Mesenchymal stem cell (in vitro differentiated cells and primary cell): ENCODE results near the gene CDH23.

Source experiments
- DNase-seq: peaks from one replicate; pipeline ENCODE4 v3.0.0-alpha.2; 2013
- H2AFZ ChIP-seq: one replicate; pipeline ENCODE4 v1.6.1; 2013; ENCODE audit warnings: low read depth, mild to moderate bottlenecking, control low read depth, inconsistent platforms, low read length, moderate library complexity
- H2AK5ac ChIP-seq: 2 replicates; pipeline ENCODE4 v1.6.1; 2013; ENCODE audit warnings: low read length, moderate library complexity, mild to moderate bottlenecking, inconsistent platforms; ENCODE audit not compliant: severe bottlenecking
- H2BK120ac ChIP-seq: one replicate; pipeline ENCODE4 v1.6.1; 2013; ENCODE audit warnings: low read depth, mild to moderate bottlenecking, inconsistent platforms, low read length, moderate library complexity
- H2BK12ac ChIP-seq, 2 experiments: one replicate each; pipeline ENCODE4 v1.6.1; 2013; ENCODE audit warnings: inconsistent platforms in 2 of 2, low read length in 2 of 2, mild to moderate bottlenecking in 2 of 2, moderate library complexity in 2 of 2, control low read depth in 1 of 2
- H2BK15ac ChIP-seq: one replicate; pipeline ENCODE4 v1.6.1; 2013; ENCODE audit warnings: mild to moderate bottlenecking, low read depth, inconsistent platforms; ENCODE audit not compliant: poor library complexity, severe bottlenecking
- H2BK5ac ChIP-seq: 2 replicates; pipeline ENCODE4 v1.6.1; 2013; ENCODE audit warnings: low read depth, mild to moderate bottlenecking, low read length, control low read depth, inconsistent platforms; ENCODE audit not compliant: poor library complexity, severe bottlenecking
- H3K14ac ChIP-seq, 2 experiments: one replicate each; pipeline ENCODE4 v1.6.1; 2013; ENCODE audit warnings: inconsistent platforms in 2 of 2, low read length in 2 of 2, control low read depth in 1 of 2, mild to moderate bottlenecking in 1 of 2, moderate library complexity in 1 of 2
- H3K18ac ChIP-seq, 2 experiments: one replicate each; pipeline ENCODE4 v1.6.1; 2013; ENCODE audit warnings: inconsistent platforms in 2 of 2, low read length in 2 of 2, control low read depth in 1 of 2, low read depth in 1 of 2, mild to moderate bottlenecking in 1 of 2
- H3K23ac ChIP-seq, 2 experiments: one replicate each; pipeline ENCODE4 v1.6.1; 2013; ENCODE audit warnings: inconsistent platforms in 2 of 2, low read length in 2 of 2, mild to moderate bottlenecking in 2 of 2, moderate library complexity in 2 of 2, control low read depth in 1 of 2
- H3K27ac ChIP-seq: 2 replicates; pipeline ENCODE4 v1.5.1; 2013; ENCODE audit warnings: mild to moderate bottlenecking, moderate library complexity, low read length, control low read depth, inconsistent platforms; ENCODE audit not compliant: poor library complexity, severe bottlenecking
- H3K27me3 ChIP-seq, 2 experiments: 2 replicates each; pipeline versions ENCODE4 v1.6.1 to v1.7.0; 2013; ENCODE audit warnings: low read length in 2 of 2, mild to moderate bottlenecking in 2 of 2, moderate library complexity in 2 of 2, control low read depth in 1 of 2, inconsistent platforms in 1 of 2; ENCODE audit not compliant: control insufficient read depth in 1 of 2, insufficient read depth in 1 of 2
- H3K36me3 ChIP-seq, 2 experiments: 2 replicates each; pipeline versions ENCODE4 v1.6.1 to v1.7.0; 2013; ENCODE audit warnings: low read length in 2 of 2, control low read depth in 1 of 2, inconsistent platforms in 1 of 2, low read depth in 1 of 2, mild to moderate bottlenecking in 1 of 2; ENCODE audit not compliant: insufficient read depth in 2 of 2, control insufficient read depth in 1 of 2
- H3K4ac ChIP-seq, 2 experiments: one replicate each; pipeline ENCODE4 v1.6.1; 2013; ENCODE audit warnings: inconsistent platforms in 2 of 2, low read length in 2 of 2, mild to moderate bottlenecking in 2 of 2, moderate library complexity in 2 of 2, control low read depth in 1 of 2, low read depth in 1 of 2
- H3K4me1 ChIP-seq: 2 replicates; pipeline ENCODE4 v1.6.1; 2013; ENCODE audit warnings: low read depth, low read length, control low read depth; ENCODE audit not compliant: control insufficient read depth, insufficient read depth
- H3K4me2 ChIP-seq: 2 replicates; pipeline ENCODE4 v1.6.1; 2013; ENCODE audit warnings: low read length, mild to moderate bottlenecking, inconsistent platforms; ENCODE audit not compliant: poor library complexity, severe bottlenecking
- H3K4me3 ChIP-seq, 2 experiments: 2 replicates each; pipeline versions ENCODE4 v1.5.1 to v1.7.0; 2013; ENCODE audit warnings: low read length in 2 of 2, mild to moderate bottlenecking in 2 of 2, control low read depth in 1 of 2, low read depth in 1 of 2; ENCODE audit not compliant: insufficient read depth in 1 of 2
- H3K79me1 ChIP-seq: replicated peaks from 2 replicates; pipeline ENCODE4 v1.6.1; 2013; ENCODE audit warnings: mild to moderate bottlenecking, control low read depth, low read length, inconsistent platforms; ENCODE audit not compliant: poor library complexity, severe bottlenecking
- H3K9ac ChIP-seq: 2 replicates; pipeline ENCODE4 v1.7.0; 2013; ENCODE audit warnings: mild to moderate bottlenecking, low read length, moderate library complexity
- H3K9me3 ChIP-seq: 2 replicates; pipeline ENCODE4 v1.7.0; 2013; ENCODE audit warnings: mild to moderate bottlenecking, low read length; ENCODE audit not compliant: control insufficient read depth
- H4K8ac ChIP-seq: one replicate; pipeline ENCODE4 v1.6.1; 2013; ENCODE audit warnings: inconsistent platforms, mild to moderate bottlenecking, low read length, moderate library complexity
- H4K91ac ChIP-seq: one replicate; pipeline ENCODE4 v1.6.1; 2013; ENCODE audit warnings: mild to moderate bottlenecking, low read length, inconsistent platforms
- WGBS: methylation state at CpG from one replicate; pipeline ENCODE4 v1.1.7; 2013; ENCODE audit warnings: mixed read lengths; 5-methylcytosine and 5-hydroxymethylcytosine counted together

CDH23 gene

GRCh38 chr10:71796749-71797405, 400.2 kb downstream of the CDH23 start:
- Histone ChIP-seq H3K4me1 (no peaks in the 10 kb centered on the region), H3K36me3 (no peaks in the 10 kb centered on the region), H3K18ac (no peak overlapping the region), H3K79me1 (no peaks in the 10 kb centered on the region), H3K4ac (no peak overlapping the region), H3K4me2 (no peak overlapping the region), H2BK5ac (no peak overlapping the region), H2AFZ (no peak overlapping the region), H3K27ac (no peak overlapping the region), H2AK5ac (no peak overlapping the region), H2BK15ac (no peak overlapping the region), H4K8ac (no peak overlapping the region), H3K4me3 (no peak overlapping the region), H4K91ac (no peak overlapping the region), H2BK12ac (no peak overlapping the region), H3K9me3 (no peaks in the 10 kb centered on the region), H3K14ac (no peak overlapping the region), H3K23ac (no peak overlapping the region), H2BK120ac (no peak overlapping the region), H3K9ac (no peak overlapping the region), H3K27me3 (peaks cover 15 to 17% of the 10 kb centered on the region in 2 experiments)
- WGBS: 74% methylated on average over 7 of the region's 7 CpGs
- DNase-seq: no peak

GRCh38 chr10:71797533-71798307, 401.0 kb downstream of the CDH23 start:
- Histone ChIP-seq H4K8ac (no peak overlapping the region), H3K27ac (no peak overlapping the region), H3K27me3 (peaks cover 15 to 23% of the 10 kb centered on the region in 2 experiments), H3K18ac (no peak overlapping the region), H2BK15ac (no peak overlapping the region), H3K4me3 (no peak overlapping the region), H3K23ac (no peak overlapping the region), H3K79me1 (no peaks in the 10 kb centered on the region), H2BK12ac (no peak overlapping the region), H3K9me3 (no peaks in the 10 kb centered on the region), H4K91ac (no peak overlapping the region), H3K14ac (no peak overlapping the region), H2AK5ac (no peak overlapping the region), H3K4ac (no peak overlapping the region), H3K4me2 (no peak overlapping the region), H3K9ac (no peak overlapping the region), H3K4me1 (no peaks in the 10 kb centered on the region), H2AFZ (no peak overlapping the region), H2BK120ac (no peak overlapping the region), H2BK5ac (no peak overlapping the region), H3K36me3 (no peaks in the 10 kb centered on the region)
- DNase-seq: no peak
- WGBS: 85% methylated on average over 10 of the region's 10 CpGs

GRCh38 chr10:71798308-71798624, 401.5 kb downstream of the CDH23 start:
- Histone ChIP-seq H4K8ac (no peak overlapping the region), H2BK5ac (no peak overlapping the region), H3K27me3 (peaks cover 11 to 29% of the 10 kb centered on the region in 2 experiments), H3K4me2 (no peak overlapping the region), H3K18ac (no peak overlapping the region), H2BK120ac (no peak overlapping the region), H2BK12ac (no peak overlapping the region), H2BK15ac (no peak overlapping the region), H3K27ac (no peak overlapping the region), H3K36me3 (no peaks in the 10 kb centered on the region), H2AFZ (no peak overlapping the region), H3K79me1 (no peaks in the 10 kb centered on the region), H3K14ac (no peak overlapping the region), H3K23ac (no peak overlapping the region), H3K9me3 (no peaks in the 10 kb centered on the region), H3K4me1 (no peaks in the 10 kb centered on the region), H4K91ac (no peak overlapping the region), H3K9ac (no peak overlapping the region), H3K4ac (no peak overlapping the region), H2AK5ac (no peak overlapping the region), H3K4me3 (no peak overlapping the region)
- WGBS: 88% methylated on average over 6 of the region's 6 CpGs
- no peak for DNase-seq

- Histone ChIP-seq H3K9ac (no peak overlapping the region), H3K4me3 (no peak overlapping the region), H2BK5ac (no peak overlapping the region), H3K9me3 (no peaks in the 10 kb centered on the region), H3K18ac (no peak overlapping the region), H4K8ac (no peak overlapping the region), H3K4ac (no peak overlapping the region), H3K27me3 (peaks cover 6 to 29% of the 10 kb centered on the region in 2 experiments), H3K23ac (no peak overlapping the region), H2AFZ (no peak overlapping the region), H4K91ac (no peak overlapping the region), H2BK15ac (no peak overlapping the region), H2BK12ac (no peak overlapping the region), H3K14ac (no peak overlapping the region), H3K79me1 (no peaks in the 10 kb centered on the region), H3K4me1 (no peaks in the 10 kb centered on the region), H2BK120ac (no peak overlapping the region), H3K36me3 (no peaks in the 10 kb centered on the region), H2AK5ac (no peak overlapping the region), H3K27ac (no peak overlapping the region), H3K4me2 (no peak overlapping the region)
- DNase-seq: no peak
- WGBS: 66% methylated on average over 10 of the region's 10 CpGs
These were observed 402.4 kb downstream of the CDH23 start for GRCh38 chr10:71799112-71799511.
